Neuronal stem cell (in vitro differentiated cells): ENCODE results near the gene PSORS1C2.

Source experiments
- DNase-seq: peaks from one replicate; pipeline ENCODE4 v3.0.0-alpha.2; 2013; ENCODE audit warnings: low spot score
- H2AFZ ChIP-seq: one replicate; pipeline ENCODE4 v1.6.1; 2013; ENCODE audit warnings: mild to moderate bottlenecking, low read length, inconsistent platforms
- H2AK5ac ChIP-seq: 2 replicates; pipeline ENCODE4 v1.6.1; 2013; ENCODE audit warnings: low read depth, mild to moderate bottlenecking, inconsistent platforms, low read length, moderate library complexity, mixed read lengths
- H2BK120ac ChIP-seq: 2 replicates; pipeline ENCODE4 v1.6.1; 2013; ENCODE audit warnings: low read depth, mild to moderate bottlenecking, inconsistent platforms, low read length, moderate library complexity, mixed read lengths
- H2BK12ac ChIP-seq: one replicate; pipeline ENCODE4 v1.6.1; 2013; ENCODE audit warnings: low read length, inconsistent platforms
- H2BK15ac ChIP-seq: 2 replicates; pipeline ENCODE4 v1.6.1; 2013; ENCODE audit warnings: mild to moderate bottlenecking, low read length, inconsistent platforms, mixed read lengths
- H2BK5ac ChIP-seq: one replicate; pipeline ENCODE4 v1.6.1; 2013; ENCODE audit warnings: inconsistent platforms, mild to moderate bottlenecking, low read length, moderate library complexity
- H3K14ac ChIP-seq: one replicate; pipeline ENCODE4 v1.6.1; 2013; ENCODE audit warnings: low read length, inconsistent platforms
- H3K18ac ChIP-seq: 2 replicates; pipeline ENCODE4 v1.6.1; 2013; ENCODE audit warnings: low read length, inconsistent platforms
- H3K23ac ChIP-seq: 2 replicates; pipeline ENCODE4 v1.6.1; 2013; ENCODE audit warnings: low read depth, mild to moderate bottlenecking, mixed read lengths, low read length, inconsistent platforms; ENCODE audit not compliant: poor library complexity
- H3K27ac ChIP-seq: replicated peaks from 3 replicates; pipeline ENCODE4 v1.5.1; 2013; ENCODE audit warnings: low read length, inconsistent platforms
- H3K27me3 ChIP-seq, 3 experiments: 2 replicates each; pipeline ENCODE4 v1.6.1; 2013; ENCODE audit warnings: low read length in 3 of 3, mild to moderate bottlenecking in 2 of 3, inconsistent platforms in 1 of 3, low read depth in 1 of 3, mixed read lengths in 1 of 3, moderate library complexity in 1 of 3; ENCODE audit not compliant: control insufficient read depth in 3 of 3, insufficient read depth in 3 of 3
- H3K36me3 ChIP-seq, 2 donors: replicated peaks in 1 of 2; 2 replicates each; pipeline ENCODE4 v1.6.1; 2013; ENCODE audit warnings: low read length in 2 of 2; ENCODE audit not compliant: control insufficient read depth in 2 of 2, insufficient read depth in 2 of 2
- H3K4ac ChIP-seq: 2 replicates; pipeline ENCODE4 v1.6.1; 2013; ENCODE audit warnings: inconsistent platforms, mild to moderate bottlenecking, low read length, moderate library complexity
- H3K4me1 ChIP-seq, 2 donors: 1 replicate in 1 of 2; 2 replicates in 1 of 2; pipeline ENCODE4 v1.6.1; 2013; ENCODE audit warnings: low read length in 2 of 2, low read depth in 1 of 2; ENCODE audit not compliant: control insufficient read depth in 2 of 2, insufficient read depth in 1 of 2
- H3K4me2 ChIP-seq: one replicate; pipeline ENCODE4 v1.6.1; 2013; ENCODE audit warnings: mild to moderate bottlenecking, low read length, inconsistent platforms; ENCODE audit not compliant: insufficient read depth, poor library complexity, severe bottlenecking
- H3K4me3 ChIP-seq, 2 donors: 2 replicates each; pipeline ENCODE4 v1.5.1; 2013; ENCODE audit warnings: low read length in 2 of 2, mild to moderate bottlenecking in 2 of 2, inconsistent platforms in 1 of 2, moderate library complexity in 1 of 2
- H3K79me1 ChIP-seq: one replicate; pipeline ENCODE4 v1.6.1; 2013; ENCODE audit warnings: low read depth, mild to moderate bottlenecking, inconsistent platforms, low read length, moderate library complexity
- H3K9ac ChIP-seq: one replicate; pipeline ENCODE4 v1.6.1; 2013; ENCODE audit warnings: mild to moderate bottlenecking, low read depth, low read length, inconsistent platforms; ENCODE audit not compliant: poor library complexity
- H3K9me3 ChIP-seq, 2 donors: replicated peaks in 1 of 2; 2 replicates each; pipeline versions ENCODE3 to v1.6.1; 2013; ENCODE audit warnings: low read length in 2 of 2, mild to moderate bottlenecking in 2 of 2, inconsistent platforms in 1 of 2, low read depth in 1 of 2, mixed read lengths in 1 of 2, moderate library complexity in 1 of 2; ENCODE audit not compliant: control insufficient read depth in 2 of 2, insufficient read depth in 1 of 2
- H4K8ac ChIP-seq: one replicate; pipeline ENCODE4 v1.6.1; 2013; ENCODE audit warnings: low read depth, mild to moderate bottlenecking, inconsistent platforms, low read length, moderate library complexity
- H4K91ac ChIP-seq: one replicate; pipeline ENCODE4 v1.6.1; 2013; ENCODE audit warnings: low read length, low read depth, mild to moderate bottlenecking, inconsistent platforms; ENCODE audit not compliant: poor library complexity
- WGBS, 2 donors: extraction: QIAGEN DNeasy Blood & Tissue Kit; methylation state at CpG; one replicate each; pipeline ENCODE4 v1.1.7; 2013; ENCODE audit warnings: missing lambda C conversion rate in 2 of 2, mixed read lengths in 1 of 2; ENCODE audit not compliant: insufficient read length in 2 of 2, insufficient replicate concordance in 1 of 2; ENCODE audit errors: extremely low coverage in 2 of 2; 5-methylcytosine and 5-hydroxymethylcytosine counted together

The PSORS1C2 gene

GRCh38 chr6:31144296-31144969 lies 5.6 kb upstream of the PSORS1C2 start:
- Histone ChIP-seq H2BK120ac (no peak overlapping the region), H3K27me3 (no peaks in the 10 kb centered on the region), H4K91ac (no peak overlapping the region), H3K4me2 (no peak overlapping the region), H2BK5ac (no peak overlapping the region), H3K9ac (no peak overlapping the region), H3K14ac (no peak overlapping the region), H2BK12ac (no peak overlapping the region), H3K36me3 (peaks cover 20 to 57% of the 10 kb centered on the region in 2 donors), H2AK5ac (no peak overlapping the region), H2AFZ (no peak overlapping the region), H3K4me1 (peaks cover 0 to 9% of the 10 kb centered on the region in 2 donors), H4K8ac (no peak overlapping the region), H3K79me1 (no peaks in the 10 kb centered on the region), H2BK15ac (no peak overlapping the region), H3K4me3 (no peak overlapping the region), H3K27ac (no peak overlapping the region), H3K23ac (peak overlapping the region; percentile 55), H3K4ac (no peak overlapping the region), H3K18ac (no peak overlapping the region), H3K9me3 (no peaks in the 10 kb centered on the region)
- no peak for DNase-seq
- no CpG with 5 or more reads among the region's 18 CpGs for WGBS, 2 donors

- Histone ChIP-seq H3K27ac (peak overlapping the region; percentile 30), H2BK12ac (no peak overlapping the region), H2BK120ac (no peak overlapping the region), H2AK5ac (no peak overlapping the region), H2BK5ac (no peak overlapping the region), H2BK15ac (no peak overlapping the region), H3K23ac (peak overlapping the region; percentile 39), H3K4ac (no peak overlapping the region), H3K36me3 (peaks cover 18 to 49% of the 10 kb centered on the region in 2 donors), H3K9ac (peak overlapping the region; percentile 27), H3K79me1 (no peaks in the 10 kb centered on the region), H3K27me3 (no peaks in the 10 kb centered on the region), H4K8ac (no peak overlapping the region), H3K18ac (peak overlapping the region; percentile 57), H3K4me1 (peaks cover 0 to 13% of the 10 kb centered on the region in 2 donors), H4K91ac (no peak overlapping the region), H3K9me3 (peaks cover 0 to 3% of the 10 kb centered on the region in 2 donors), H3K14ac (no peak overlapping the region), H3K4me3 (no peak overlapping the region), H3K4me2 (no peak overlapping the region), H2AFZ (no peak overlapping the region)
- DNase-seq = no peak
- no CpG with 5 or more reads among the region's 11 CpGs for WGBS, 2 donors
These were observed 4.3 kb upstream of the PSORS1C2 start for GRCh38 chr6:31143148-31143547.

DNA sequence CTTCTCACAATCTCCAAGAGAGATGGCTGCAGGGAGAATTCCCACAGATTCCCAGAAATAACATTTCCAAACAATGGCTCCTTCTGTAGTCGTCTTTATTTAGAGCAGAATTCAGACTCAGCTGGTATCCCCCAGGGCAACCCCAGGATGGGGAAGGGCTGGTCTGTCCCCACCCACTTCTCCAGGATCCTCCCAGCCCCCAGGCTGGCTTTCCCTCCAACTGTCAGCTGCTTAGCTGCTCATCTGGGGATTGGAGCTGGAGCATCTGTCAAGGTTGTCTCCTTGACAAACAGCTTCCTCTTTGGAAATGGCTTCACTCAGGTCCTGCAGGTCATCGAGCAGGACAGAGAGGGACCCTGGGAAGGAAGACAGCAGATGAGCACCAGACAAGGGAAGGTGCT lies 3.5 kb upstream of the PSORS1C2 start:
- Histone ChIP-seq H2BK120ac (no peak overlapping the region), H3K9ac (no peak overlapping the region), H3K4me2 (no peak overlapping the region), H3K9me3 (peaks cover 0 to 3% of the 10 kb centered on the region in 2 donors), H3K79me1 (no peaks in the 10 kb centered on the region), H3K36me3 (peaks cover 15 to 45% of the 10 kb centered on the region in 2 donors), H2BK12ac (no peak overlapping the region), H3K27me3 (no peaks in the 10 kb centered on the region), H2BK5ac (no peak overlapping the region), H3K18ac (no peak overlapping the region), H2AFZ (no peak overlapping the region), H3K4me3 (no peak overlapping the region), H3K14ac (no peak overlapping the region), H3K4ac (no peak overlapping the region), H3K27ac (no peak overlapping the region), H2BK15ac (no peak overlapping the region), H4K91ac (no peak overlapping the region), H2AK5ac (no peak overlapping the region), H3K4me1 (peaks cover 2 to 13% of the 10 kb centered on the region in 2 donors), H4K8ac (no peak overlapping the region), H3K23ac (no peak overlapping the region)
- no CpG with 5 or more reads among the region's 2 CpGs for WGBS, 2 donors
- DNase-seq = no peak

DNA sequence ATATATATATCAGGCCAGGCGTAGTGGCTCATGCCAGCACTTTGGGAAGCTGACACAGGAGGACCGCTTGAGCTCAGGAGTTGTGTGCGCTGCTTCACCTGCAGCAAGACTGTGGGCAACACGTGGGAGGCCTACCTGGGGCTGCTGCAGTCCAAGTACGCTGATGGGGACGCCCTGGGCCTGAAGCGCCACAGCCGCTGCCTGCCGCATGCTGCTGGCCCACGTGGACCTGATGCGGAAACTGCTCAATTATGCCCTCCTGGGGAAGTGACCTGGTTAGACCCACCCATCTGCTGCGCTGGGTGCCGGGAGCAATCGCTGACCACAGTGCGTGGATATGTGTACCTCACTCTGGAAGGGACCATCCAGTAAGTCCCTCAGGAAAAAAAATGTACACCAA lies 1.8 kb upstream of the PSORS1C2 start:
- no peak overlapping the region for H4K91ac ChIP-seq
- no peak overlapping the region for H2BK15ac ChIP-seq

More for the DNA sequence above, 1.8 kb upstream of the PSORS1C2 start:
- H2BK12ac ChIP-seq = no peak overlapping the region
- peaks cover 2 to 13% of the 10 kb centered on the region in 2 donors for H3K4me1 ChIP-seq
- H3K79me1 ChIP-seq = no peaks in the 10 kb centered on the region
- no peak overlapping the region for H2AFZ ChIP-seq
- H2AK5ac ChIP-seq = no peak overlapping the region
- DNase-seq = no peak
- H3K9me3 ChIP-seq = peaks cover 0 to 3% of the 10 kb centered on the region in 2 donors
- H3K4me3 ChIP-seq = no peak overlapping the region
- no peak overlapping the region for H3K4me2 ChIP-seq
- H3K9ac ChIP-seq = no peak overlapping the region
- H3K27ac ChIP-seq = no peak overlapping the region
- peaks cover 15 to 35% of the 10 kb centered on the region in 2 donors for H3K36me3 ChIP-seq
- H3K27me3 ChIP-seq = no peaks in the 10 kb centered on the region
- no peak overlapping the region for H2BK5ac ChIP-seq
- H3K23ac ChIP-seq = peak overlapping the region; percentile 10
- no CpG with 5 or more reads among the region's 15 CpGs for WGBS, 2 donors
- no peak overlapping the region for H2BK120ac ChIP-seq
- H3K4ac ChIP-seq = no peak overlapping the region
- H3K18ac ChIP-seq = no peak overlapping the region
- H4K8ac ChIP-seq = no peak overlapping the region
- H3K14ac ChIP-seq = no peak overlapping the region
